IPS-11a (cell line): ENCODE measurements around the gene P4HB.
A peak's percentile ranks its signal among the peaks of the same experiment; 100 is the strongest.

Experiments
- H3K4me3 ChIP-seq: one replicate; pipeline ENCODE4 v1.5.1; 2013; ENCODE audit warnings: low read depth, low read length, control low read depth

The P4HB gene

GRCh38 chr17:81833160-81833920 is 27.0 kb downstream of the P4HB start, which contains the start of gene MCRIP1:
TSS of gene MCRIP1 (minus strand) at chr17:81833291. CDS start at chr17:81824506, 8,785 bp downstream.
- peak within 1 kb of the TSS; percentile 72 for H3K4me3 ChIP-seq

- peak overlapping the region; percentile 72 for H3K4me3 ChIP-seq
These were observed 27.7 kb downstream of the P4HB start for GRCh38 chr17:81832608-81833159.

GRCh38 chr17:81831957-81832607 is 28.3 kb downstream of the P4HB start:
- peak overlapping the region; percentile 72 for H3K4me3 ChIP-seq

DNA sequence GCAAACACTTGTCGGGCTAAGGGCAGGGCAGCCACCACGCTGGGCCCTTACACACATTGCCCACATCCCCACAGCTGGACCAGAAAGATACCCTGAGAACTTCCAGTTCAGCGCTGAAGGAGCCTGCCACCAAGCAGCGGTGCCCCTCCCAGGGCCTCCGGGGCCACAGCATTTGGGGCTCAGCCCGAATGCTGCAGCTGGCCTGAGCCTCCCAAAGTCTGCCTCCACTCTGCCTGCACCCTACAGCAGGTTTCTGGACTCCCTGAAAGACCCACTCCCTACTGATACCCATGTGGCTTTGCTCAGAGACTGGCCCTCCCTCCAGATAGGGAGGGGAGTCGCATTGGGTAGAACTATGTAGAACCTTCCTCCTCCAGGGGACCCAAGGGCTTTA is 28.8 kb downstream of the P4HB start:
- no peak overlapping the region for H3K4me3 ChIP-seq

DNA sequence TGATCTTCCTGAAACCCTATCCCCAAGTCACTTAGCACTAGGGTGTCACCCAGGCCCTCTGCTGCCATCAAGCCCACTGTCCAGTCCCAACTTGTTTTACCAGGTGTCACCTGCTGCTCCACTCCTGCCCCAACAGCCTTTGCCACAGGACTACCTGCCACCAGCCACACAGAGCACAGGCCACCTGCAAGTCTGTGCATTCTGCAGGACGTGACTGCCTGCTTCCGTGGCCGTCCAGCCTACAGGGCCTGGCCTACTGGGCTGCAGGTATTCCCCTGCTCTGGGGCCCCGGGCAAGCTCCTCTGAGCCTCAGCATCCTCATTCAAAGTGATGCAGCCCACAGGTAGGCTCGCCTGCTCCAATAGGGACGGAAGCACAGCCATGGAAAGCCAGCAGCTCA is 30.5 kb downstream of the P4HB start:
- H3K4me3 ChIP-seq, result no peak overlapping the region

DNA sequence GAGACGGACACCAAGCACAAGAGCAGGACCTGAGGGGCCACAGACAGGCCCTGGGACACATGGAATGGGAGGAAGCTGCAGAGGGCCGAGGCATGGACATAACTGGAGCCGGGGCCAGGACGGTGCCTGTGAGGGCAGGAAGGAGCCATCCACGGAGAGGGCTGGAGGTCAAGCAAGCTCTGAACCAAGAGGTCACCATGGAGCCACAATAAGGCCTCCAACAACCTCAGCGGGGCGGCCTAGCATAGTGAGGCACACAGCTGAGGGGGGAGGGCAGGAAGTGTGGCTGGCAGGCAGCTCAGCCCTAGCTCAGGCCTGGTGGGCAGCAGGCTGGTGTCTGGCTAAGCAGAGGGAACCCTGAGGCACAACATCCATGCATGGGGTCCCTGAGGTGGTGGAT is 31.7 kb downstream of the P4HB start:
- H3K4me3 ChIP-seq, result no peak overlapping the region

- H3K4me3 ChIP-seq, result no peak overlapping the region
These were observed 34.4 kb downstream of the P4HB start for GRCh38 chr17:81825841-81826466.

DNA sequence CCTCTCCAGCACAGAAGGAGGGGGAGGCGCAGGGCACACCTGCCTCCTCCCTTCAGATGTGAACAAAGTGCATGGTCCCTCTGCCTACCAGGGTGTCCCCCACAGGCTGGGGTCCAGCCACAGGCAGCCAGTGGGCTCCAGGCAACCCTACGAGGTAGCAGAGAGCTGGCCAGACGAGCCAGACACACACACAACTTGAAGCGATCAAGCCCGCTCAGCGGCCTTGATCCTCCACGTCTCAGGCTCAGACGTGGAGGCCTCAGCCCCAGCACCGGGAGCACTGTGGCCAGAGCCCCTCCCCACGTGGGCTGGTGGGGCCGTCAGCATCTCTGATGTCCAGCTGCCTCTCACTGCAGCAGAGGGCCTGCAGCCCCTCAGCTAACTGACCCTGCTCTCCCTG is 35.7 kb downstream of the P4HB start:
- H3K4me3 ChIP-seq, result no peak overlapping the region

DNA sequence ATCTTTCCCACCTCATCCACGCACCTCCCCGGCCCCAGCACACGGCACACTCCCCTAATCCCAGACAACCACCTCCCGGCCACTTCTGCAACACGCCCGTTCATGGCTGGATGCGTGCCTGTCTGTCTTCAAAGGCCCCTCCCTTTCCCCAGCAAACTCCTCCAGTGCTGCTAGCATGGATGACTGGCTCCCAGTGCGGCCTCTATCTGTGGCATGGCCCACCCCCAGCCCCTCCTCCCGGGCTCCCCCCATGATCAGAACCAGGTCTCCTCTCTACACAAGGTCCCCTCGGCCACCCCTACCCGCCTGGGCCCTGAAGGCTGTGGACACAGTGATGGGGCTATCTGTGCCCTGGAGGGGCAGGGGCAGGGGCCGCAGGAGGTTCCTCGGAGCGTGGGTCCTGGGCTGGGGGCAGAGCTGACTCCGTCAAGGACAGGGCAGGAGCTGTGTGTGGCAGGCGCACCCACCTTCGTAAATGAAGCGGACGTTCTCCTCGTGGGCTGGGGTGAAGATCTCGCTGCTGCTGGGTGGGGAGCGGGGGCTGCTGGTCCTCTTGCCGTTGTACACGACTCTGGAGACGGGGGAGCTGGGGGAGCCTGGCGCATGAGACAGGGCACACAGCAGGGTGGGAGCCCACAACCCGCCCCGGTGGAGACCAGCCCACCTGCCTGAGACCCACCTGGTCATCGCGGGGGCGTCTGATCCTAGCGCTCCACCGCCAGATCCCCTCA is 36.4 kb downstream of the P4HB start:
- H3K4me3 ChIP-seq, result no peak overlapping the region

DNA sequence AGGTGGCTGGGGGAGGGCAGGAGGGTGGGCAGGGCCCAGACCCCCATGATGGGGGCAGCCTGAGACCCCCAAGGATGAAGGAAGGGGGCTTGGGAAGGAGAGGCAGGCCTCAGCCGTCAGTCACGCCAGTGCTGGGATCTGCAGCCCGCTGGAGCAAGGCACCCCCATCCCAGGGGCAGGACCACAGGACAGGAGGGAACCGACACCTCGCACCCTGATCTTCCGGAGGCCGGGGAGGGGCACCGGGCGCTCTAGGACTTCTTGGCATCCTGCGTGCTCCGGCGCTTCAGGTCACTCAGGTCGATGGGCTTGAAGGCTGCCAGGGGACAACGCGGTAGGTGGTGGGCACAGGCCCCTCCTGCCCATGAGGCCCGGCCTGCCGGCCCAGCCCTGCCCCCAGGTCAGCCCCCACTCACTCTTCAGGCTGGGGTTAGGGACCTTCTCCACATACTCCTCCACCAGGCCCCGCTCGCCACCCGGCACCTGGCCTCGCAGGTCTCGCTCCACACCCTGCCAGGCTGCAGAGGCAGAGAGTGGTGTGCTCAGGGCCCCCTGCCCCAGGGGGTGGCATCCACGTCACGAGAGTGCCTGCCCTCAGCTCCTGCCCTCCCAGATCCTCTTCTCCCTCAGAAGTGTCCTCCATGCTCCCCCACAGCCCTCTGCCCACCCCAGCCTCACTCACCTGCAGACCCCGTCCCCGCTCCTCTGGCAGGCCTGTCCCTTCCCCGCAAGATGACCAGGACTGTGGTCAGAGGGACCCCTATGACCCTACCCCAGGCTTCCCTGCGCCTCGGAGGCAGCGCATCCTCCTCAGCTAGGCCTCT is 37.1 kb downstream of the P4HB start:
- no peak overlapping the region for H3K4me3 ChIP-seq

- no peak overlapping the region for H3K4me3 ChIP-seq
These were observed 38.1 kb downstream of the P4HB start for GRCh38 chr17:81822312-81822637.

- H3K4me3 ChIP-seq, result no peak overlapping the region
These were observed 38.6 kb downstream of the P4HB start for GRCh38 chr17:81821603-81822311.

DNA sequence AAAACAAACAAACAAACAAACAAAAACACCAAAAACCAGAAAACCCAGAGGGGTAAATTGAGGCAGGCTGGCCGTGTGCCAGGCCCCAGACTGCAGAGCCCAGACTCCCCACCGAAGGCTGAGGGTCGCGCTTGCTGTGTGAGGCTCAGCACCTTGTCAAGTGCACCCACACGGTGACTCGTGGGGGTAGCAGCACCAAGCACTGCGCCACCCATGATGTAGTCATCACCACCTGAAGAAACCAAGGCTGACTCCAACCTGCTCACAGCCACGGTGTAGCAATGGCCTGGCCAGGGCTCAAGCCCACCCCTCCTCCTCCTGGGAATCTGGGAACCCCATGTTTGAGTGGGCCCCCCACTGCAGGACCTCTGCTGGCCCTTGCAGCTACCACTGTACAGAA is 39.2 kb downstream of the P4HB start:
- no peak overlapping the region for H3K4me3 ChIP-seq

GRCh38 chr17:81819708-81820107 is 40.6 kb downstream of the P4HB start:
- H3K4me3 ChIP-seq, result no peak overlapping the region

DNA sequence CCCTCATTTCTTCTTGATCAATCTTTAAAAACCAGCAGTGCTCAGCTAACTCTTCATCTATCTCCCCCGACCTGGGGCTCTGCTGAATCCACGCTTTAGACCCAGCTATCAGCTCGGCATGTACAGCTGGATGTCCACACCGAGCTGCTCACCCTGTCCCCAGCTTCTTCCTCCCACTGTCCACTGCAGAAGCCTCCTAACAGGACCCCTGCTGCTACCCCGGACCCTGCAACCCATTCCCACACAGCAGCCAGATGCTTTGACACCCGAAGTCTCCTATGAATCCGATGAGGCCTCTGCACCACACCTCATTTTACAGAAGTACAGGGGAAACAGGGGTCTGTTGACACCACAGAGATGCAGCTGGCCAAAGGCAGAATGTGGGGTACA is 42.6 kb downstream of the P4HB start:
- H3K4me3 ChIP-seq, result no peak overlapping the region

- no peak overlapping the region for H3K4me3 ChIP-seq
These were observed 44.7 kb downstream of the P4HB start for GRCh38 chr17:81815646-81815986.

GRCh38 chr17:81814748-81815645 is 45.3 kb downstream of the P4HB start:
- no peak overlapping the region for H3K4me3 ChIP-seq

DNA sequence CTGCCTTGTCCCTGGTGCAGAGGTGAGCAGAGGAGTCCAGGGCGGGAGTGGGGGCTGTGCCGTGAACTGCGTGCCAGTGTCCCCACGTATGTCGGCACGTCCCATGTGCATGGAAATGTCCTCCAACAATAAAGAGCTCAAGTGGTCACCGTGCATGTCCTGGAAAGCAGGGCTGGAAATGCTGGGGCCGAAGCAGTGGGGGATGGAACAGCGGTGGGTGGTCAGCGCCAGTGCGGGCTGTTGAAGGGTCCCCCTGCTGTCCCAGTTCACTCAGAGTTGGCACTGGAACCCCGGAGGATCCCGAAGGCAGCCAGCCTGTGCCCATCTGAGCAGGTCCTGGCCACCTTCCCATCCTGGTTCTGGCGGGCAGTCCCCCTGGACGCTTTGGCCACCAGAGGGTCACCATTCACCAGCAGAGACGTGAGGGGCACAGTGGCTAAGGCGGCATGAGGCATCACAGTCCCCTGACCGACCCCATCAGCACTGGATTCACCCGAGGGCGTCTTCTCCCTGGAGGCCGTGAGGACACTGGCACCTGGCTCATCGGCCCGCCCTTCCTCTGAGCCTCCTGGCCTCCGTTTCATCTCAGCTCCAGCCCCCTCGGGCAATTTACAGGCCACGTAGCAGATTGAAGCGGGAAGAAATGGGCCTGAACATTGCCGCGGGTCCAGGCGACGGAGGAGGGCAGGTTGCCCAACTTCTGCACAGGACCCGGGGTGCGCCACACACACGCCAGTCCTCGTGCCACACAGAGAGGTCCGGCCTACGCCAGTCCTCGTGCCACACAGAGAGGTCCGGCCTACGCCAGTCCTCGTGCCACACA is 46.3 kb downstream of the P4HB start:
- no peak overlapping the region for H3K4me3 ChIP-seq
